Muscle layer of duodenum (tissue), 2 donors: ENCODE results near the gene ALS2CL.
"Not testable (repeated sequence)": the region's sequence is repeated elsewhere in the genome, so short reads cannot be mapped to it uniquely, and the experiment has no call there.

Experiments
- H3K27ac ChIP-seq: one replicate; pipeline ENCODE4 v1.7.0; 2013; ENCODE audit warnings: mild to moderate bottlenecking, low read length
- H3K27me3 ChIP-seq: one replicate; pipeline ENCODE4 v1.7.0; 2013; ENCODE audit warnings: low read depth, mild to moderate bottlenecking, control low read depth, low read length
- H3K36me3 ChIP-seq, 2 donors: one replicate each; pipeline ENCODE4 v1.7.0; 2013; ENCODE audit warnings: low read length in 2 of 2, control low read depth in 1 of 2, mild to moderate bottlenecking in 1 of 2; ENCODE audit not compliant: insufficient read depth in 2 of 2, control insufficient read depth in 1 of 2
- H3K4me1 ChIP-seq, 2 donors: one replicate each; pipeline ENCODE4 v1.7.0; 2013; ENCODE audit warnings: low read length in 2 of 2, mild to moderate bottlenecking in 2 of 2, control low read depth in 1 of 2, moderate library complexity in 1 of 2; ENCODE audit not compliant: insufficient read depth in 2 of 2, control insufficient read depth in 1 of 2
- H3K4me3 ChIP-seq, 2 donors: one replicate each; pipeline ENCODE4 v1.7.0; 2013; ENCODE audit warnings: low read length in 2 of 2, low read depth in 1 of 2, mild to moderate bottlenecking in 1 of 2
- H3K9me3 ChIP-seq, 2 donors: one replicate each; pipeline ENCODE4 v1.7.0; 2013; ENCODE audit warnings: low read length in 2 of 2, control low read depth in 1 of 2, mild to moderate bottlenecking in 1 of 2; ENCODE audit not compliant: control insufficient read depth in 1 of 2
- donor health status: healthy.

ALS2CL gene

GRCh38 chr3:46708401-46709156 lies 15.1 kb upstream of the ALS2CL start:
- no peak overlapping the region for H3K27ac ChIP-seq
- H3K36me3 ChIP-seq: no peaks in the 10 kb centered on the region
- H3K27me3 ChIP-seq: no peaks in the 10 kb centered on the region
- no peak overlapping the region for H3K4me3 ChIP-seq
- H3K4me1 ChIP-seq: no peaks in the 10 kb centered on the region
- no peaks in the 10 kb centered on the region for H3K9me3 ChIP-seq

DNA sequence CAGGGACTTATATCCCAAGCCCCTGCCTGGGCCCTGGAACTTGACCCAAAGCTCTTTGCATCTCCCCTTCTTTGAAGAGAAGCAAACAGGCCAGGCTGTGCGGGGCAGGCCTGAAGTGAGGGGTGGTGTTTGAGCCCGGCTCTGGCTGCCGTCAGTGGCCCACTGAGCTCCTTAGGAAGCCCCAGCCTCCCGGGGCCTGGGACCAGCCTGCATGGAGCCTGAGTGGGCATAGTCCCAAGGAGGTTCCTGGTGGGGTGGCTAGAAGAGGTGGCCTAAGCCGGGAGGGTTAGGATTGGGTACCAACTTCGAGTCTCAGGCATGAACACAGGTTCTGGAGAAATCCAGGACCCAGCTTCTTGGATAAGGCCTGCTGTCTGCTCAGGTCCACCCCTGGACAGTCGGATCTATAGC lies 14.1 kb upstream of the ALS2CL start:
- no peak overlapping the region for H3K4me3 ChIP-seq
- H3K27me3 ChIP-seq: no peaks in the 10 kb centered on the region
- H3K36me3 ChIP-seq: no peaks in the 10 kb centered on the region
- no peak overlapping the region for H3K27ac ChIP-seq
- no peaks in the 10 kb centered on the region for H3K4me1 ChIP-seq
- H3K9me3 ChIP-seq: no peaks in the 10 kb centered on the region

DNA sequence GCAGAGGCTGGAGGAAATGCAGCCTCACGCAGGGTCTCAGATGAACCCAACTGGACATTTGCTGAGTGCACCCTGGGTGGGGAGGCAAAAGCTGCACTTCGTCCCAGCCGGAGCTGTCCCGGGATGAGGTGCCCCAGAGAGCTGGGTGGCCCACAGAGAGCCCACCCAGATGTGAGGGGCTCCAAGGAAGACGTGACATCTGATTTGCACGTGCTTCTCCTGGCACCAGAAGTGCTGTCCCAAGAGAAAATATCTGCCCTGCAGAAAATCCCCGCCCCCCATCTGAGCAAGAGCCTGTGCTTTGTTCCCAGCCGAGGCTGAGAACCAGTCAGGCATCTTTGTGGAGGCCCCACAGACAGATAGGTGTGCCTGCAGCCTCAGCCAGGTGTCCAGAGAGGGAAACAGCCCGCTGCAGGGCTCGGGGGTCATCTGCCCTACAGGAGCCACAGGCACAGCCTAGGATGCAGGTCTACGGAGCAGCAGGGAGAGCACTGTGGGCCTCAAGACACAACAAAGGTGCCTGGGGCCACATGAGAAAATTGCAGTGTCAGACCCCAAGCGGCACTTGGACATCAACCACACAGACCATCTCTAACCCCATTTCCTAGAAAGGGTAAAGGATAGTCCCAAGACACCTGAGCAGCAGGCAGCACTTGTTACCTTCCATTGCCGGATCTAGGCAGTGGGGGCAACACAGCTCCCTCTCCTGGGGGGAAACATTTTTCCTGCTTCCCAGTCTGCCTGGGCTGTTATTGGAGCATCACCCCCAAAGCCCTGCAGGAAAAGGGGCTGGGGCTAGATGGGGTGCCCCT lies 13.5 kb upstream of the ALS2CL start:
- Histone ChIP-seq H3K27me3 (no peaks in the 10 kb centered on the region), H3K4me3 (no peak overlapping the region), H3K9me3 (no peaks in the 10 kb centered on the region), H3K27ac (no peak overlapping the region), H3K36me3 (no peaks in the 10 kb centered on the region), H3K4me1 (no peaks in the 10 kb centered on the region)

- H3K36me3 ChIP-seq: no peaks in the 10 kb centered on the region
- H3K4me1 ChIP-seq: peaks cover 0 to 5% of the 10 kb centered on the region in 2 donors
- no peak overlapping the region for H3K4me3 ChIP-seq
- H3K27ac ChIP-seq: no peak overlapping the region
- H3K9me3 ChIP-seq: no peaks in the 10 kb centered on the region
- H3K27me3 ChIP-seq: peaks cover 4% of the 10 kb centered on the region
Observed at GRCh38 chr3:46705751-46706552, 12.5 kb upstream of the ALS2CL start.

DNA sequence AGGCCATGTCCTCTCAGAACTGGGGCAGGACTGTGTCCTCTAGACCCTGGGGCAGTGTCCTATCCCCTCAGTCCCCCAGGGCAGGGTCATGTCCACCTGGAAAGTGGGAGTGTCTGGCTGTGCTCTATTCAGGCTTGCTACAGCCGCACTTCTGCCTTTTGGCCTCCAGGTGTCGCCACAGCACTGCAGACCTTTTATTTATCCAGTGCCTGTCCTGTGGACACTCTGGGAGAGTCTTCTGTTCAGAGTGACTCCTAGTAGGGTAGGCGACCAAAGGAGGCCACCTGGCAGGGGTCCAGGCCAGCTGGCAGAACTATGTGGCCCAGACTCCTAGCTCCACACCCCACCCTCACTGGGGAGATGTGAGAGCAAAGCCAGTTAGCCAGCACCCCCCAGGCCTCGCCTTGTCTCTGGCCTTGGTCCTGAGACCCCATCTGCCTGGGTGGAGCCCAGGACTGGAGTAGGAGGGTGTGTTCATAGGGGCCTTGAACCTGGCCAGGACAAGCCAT lies 11.6 kb upstream of the ALS2CL start:
- Histone ChIP-seq H3K36me3 (no peaks in the 10 kb centered on the region), H3K27me3 (peaks cover 4% of the 10 kb centered on the region), H3K27ac (no peak overlapping the region), H3K4me1 (peaks cover 0 to 14% of the 10 kb centered on the region in 2 donors), H3K9me3 (no peaks in the 10 kb centered on the region), H3K4me3 (no peak overlapping the region)

DNA sequence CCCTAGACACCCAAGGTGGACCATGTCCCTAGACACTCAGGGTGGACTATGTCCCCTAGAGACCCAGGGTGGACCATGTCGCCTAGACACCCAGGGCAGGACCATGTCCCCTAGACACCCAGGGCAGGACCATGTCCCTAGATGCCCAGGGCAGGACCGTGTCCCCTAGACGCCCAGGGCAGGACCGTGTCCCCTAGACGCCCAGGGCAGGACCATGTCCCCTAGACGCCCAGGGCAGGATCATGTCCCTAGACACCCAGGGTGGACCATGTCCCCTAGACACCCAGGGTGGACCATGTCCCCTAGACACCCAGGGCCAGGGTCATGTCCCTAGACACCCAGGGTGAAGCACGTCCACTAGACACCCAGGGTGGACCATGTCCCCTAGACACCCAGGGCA lies 10.9 kb upstream of the ALS2CL start:
- peaks cover 0 to 21% of the 10 kb centered on the region in 2 donors for H3K4me1 ChIP-seq
- H3K27ac ChIP-seq, H3K9me3 ChIP-seq, H3K36me3 ChIP-seq, H3K27me3 ChIP-seq, H3K4me3 ChIP-seq: not testable (repeated sequence)

DNA sequence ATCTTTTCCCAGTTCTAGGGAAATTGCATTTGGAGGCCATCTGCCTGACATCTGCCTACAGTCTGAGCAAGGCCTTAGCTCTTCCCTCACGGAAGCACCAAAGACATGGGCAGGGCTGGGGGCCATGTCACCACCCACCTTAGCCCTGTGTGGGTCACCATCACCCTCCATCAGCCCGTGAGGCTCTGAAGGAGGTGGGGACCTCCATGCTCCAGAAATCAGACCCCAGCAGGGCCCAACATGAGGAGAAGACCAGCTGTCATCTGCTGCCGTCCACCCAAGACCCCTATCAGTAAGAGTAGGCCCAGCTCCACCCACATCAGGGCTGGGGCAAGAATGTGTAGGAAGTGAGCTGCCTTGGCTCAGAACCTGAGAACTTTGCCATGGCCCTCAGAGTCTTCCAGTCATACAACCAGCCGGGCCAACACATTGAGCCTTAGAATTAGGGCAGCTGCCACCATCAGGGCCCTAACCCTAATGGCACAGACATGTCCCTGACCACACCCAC lies 9.6 kb upstream of the ALS2CL start:
- Histone ChIP-seq H3K36me3 (no peaks in the 10 kb centered on the region), H3K9me3 (no peaks in the 10 kb centered on the region), H3K4me3 (no peak overlapping the region), H3K4me1 (peaks cover 0 to 27% of the 10 kb centered on the region in 2 donors), H3K27me3 (peaks cover 4% of the 10 kb centered on the region), H3K27ac (no peak overlapping the region)

DNA sequence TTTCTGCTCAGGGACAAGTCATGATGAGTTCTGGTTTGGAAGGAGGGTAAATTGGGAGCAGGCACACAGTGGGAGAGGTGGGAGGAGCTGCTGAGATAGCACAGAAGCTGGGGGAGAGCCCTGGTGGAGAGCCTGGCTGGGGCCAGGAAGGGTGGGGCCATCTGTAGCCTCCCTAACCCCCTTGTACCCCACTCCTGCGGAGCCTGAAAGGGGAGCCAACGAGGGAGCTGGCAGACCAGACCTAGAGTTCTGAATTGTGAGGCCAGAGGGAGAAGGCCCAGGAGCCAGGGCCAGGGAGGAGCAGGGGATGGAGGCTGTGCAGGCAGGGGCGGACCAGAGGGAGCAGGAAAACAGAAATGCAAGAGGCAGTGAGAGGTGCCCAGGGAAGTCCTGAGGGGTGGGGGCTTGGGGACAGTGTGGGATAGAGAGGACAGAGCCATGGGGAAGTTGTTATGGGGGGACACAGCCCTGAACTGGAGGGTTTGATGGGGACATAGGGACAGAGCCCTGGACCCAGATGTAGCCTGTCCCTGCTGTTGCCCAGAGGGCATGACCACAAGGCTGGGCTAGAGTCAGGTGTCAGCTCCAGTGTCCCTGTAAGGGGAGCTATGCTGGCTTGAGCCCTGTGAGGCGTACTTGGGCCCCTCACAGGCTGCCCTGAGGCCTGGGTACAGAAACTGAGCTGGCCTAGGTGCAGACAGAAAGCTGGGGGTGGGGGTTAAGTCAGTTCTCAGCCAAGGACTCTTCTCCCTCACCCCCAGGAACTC lies 8.9 kb upstream of the ALS2CL start:
- Histone ChIP-seq H3K36me3 (no peaks in the 10 kb centered on the region), H3K4me3 (no peak overlapping the region), H3K4me1 (peaks cover 0 to 28% of the 10 kb centered on the region in 2 donors), H3K27ac (no peak overlapping the region), H3K9me3 (no peaks in the 10 kb centered on the region), H3K27me3 (peaks cover 4% of the 10 kb centered on the region)

DNA sequence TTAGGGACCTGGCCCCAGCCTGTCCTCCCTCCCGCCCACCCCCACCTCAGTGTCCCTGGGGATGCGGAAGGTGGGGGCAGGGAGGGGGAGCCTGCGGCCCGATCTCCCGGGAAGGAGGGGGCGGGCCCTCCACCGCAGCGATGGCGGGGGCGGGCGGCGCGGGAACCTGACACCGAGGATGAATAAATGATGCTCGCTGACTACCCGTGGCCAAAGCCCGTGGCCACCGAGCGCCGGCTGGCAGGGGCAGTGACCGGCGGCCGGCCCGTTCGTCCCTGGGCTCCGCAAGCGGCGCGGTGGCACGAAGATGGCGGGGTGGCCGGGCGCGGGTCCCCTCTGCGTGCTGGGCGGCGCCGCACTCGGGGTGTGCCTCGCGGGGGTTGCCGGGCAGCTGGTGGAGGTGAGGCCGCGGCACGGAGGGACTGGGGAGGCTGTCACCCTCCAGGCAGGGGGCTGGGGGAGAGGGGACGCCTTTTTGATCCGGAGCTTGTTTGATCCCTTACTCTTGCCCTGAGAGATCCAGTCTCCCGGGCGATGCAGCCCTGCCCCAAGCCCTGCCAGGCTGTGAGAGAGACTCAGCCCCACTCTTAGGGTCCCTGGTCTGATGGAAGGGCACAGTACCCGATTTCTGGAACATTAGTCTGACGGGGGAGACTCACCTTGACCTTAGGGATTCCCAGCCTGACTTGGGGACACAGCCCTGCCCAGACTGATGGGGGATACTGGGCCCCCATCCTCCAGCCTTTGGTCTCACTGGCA lies 7.9 kb upstream of the ALS2CL start, which contains the start of gene TMIE:
TSS of gene TMIE (plus strand) at position 212 of the 759 bp plus-strand sequence. CDS start at position 308, 96 bp downstream.
- Histone ChIP-seq H3K27me3 (peaks cover 4% of the 10 kb centered on the region), H3K9me3 (no peaks in the 10 kb centered on the region), H3K36me3 (no peaks in the 10 kb centered on the region), H3K27ac (no peak within 1 kb of the TSS), H3K4me3 (peak within 1 kb of the TSS in 1 of 2 donors; percentile 54), H3K4me1 (peaks cover 0 to 38% of the 10 kb centered on the region in 2 donors)

- Histone ChIP-seq H3K4me1 (peaks cover 5 to 44% of the 10 kb centered on the region in 2 donors), H3K4me3 (peak overlapping the region in 1 of 2 donors; percentile 54), H3K27me3 (peaks cover 4% of the 10 kb centered on the region), H3K36me3 (no peaks in the 10 kb centered on the region), H3K9me3 (no peaks in the 10 kb centered on the region), H3K27ac (no peak overlapping the region)
Observed at GRCh38 chr3:46700772-46701171, 7.3 kb upstream of the ALS2CL start.
